ENCODE measurements around the gene BCL2L2. TPM values are rescaled to one million over a fixed set of nuclear protein-coding genes. Genes with fewer than 3 reads are reported as not detected.

The BCL2L2 gene
- total and polyA plus RNA-seq, 2 of the 8 experiments (the other 6 are each of a cell fraction or from before 2014, with no cell fraction given), result 9.3 to 13.8 TPM

DNA sequence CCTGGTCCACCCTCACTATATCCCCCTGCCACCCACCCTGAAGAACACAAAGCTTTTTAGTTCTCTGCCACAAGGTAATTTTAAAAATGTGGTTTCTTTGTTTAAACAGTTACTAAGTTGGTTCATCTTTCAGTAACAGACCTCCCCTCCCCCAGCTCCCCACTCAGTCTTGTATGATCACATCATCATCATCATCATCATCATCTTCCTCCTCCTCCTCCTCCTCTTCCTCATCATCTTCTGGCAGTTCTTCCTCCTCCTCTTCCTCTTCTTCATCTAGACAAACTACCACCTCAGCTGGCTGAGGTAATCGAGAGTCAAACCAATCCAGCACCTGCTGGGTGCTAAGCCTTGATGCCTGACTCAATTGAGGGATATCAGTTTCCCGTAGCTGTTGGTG, 31.2 kb upstream of the BCL2L2 start:
- Histone ChIP-seq H3K18ac (ENCODE audit: extremely low read depth, low read length) (no peak overlapping the region), H3K36me3 (ENCODE audit: control insufficient read depth in 2 of 4, insufficient read depth in 4 of 4, low read length in 3 of 4) (no peaks in the 10 kb centered on the region), H3K27me3 (replicated peaks in 1 of 4; ENCODE audit: control insufficient read depth in 3 of 4, extremely low read depth in 1 of 4, insufficient read depth in 3 of 4, low read length in 3 of 4) (peaks cover 0 to 16% (median 8%) of the 10 kb centered on the region in 4 experiments; a peak in 5 of 7 replicates), H3K4me1 (replicated peaks in 1 of 4; ENCODE audit: control insufficient read depth in 3 of 4, insufficient read depth in 4 of 4, low read length in 3 of 4) (peaks cover 2 to 7% (median 5%) of the 10 kb centered on the region in 4 experiments; a peak in 4 of 7 replicates), H3K27ac (ENCODE audit: low read depth, low read length) (no peak overlapping the region), H2BK15ac (ENCODE audit: low read length) (no peak overlapping the region), H4K91ac (replicated peaks; ENCODE audit: insufficient read length, low read length) (no peak overlapping the region), H3K9me3 (ENCODE audit: insufficient read depth in 2 of 2, low read depth in 1 of 2, low read length in 1 of 2) (no peaks in the 10 kb centered on the region), H3K9ac (replicated peaks in 1 of 4; ENCODE audit: extremely low read depth in 1 of 4, low read depth in 3 of 4, low read length in 3 of 4) (no peak overlapping the region), H2BK20ac (ENCODE audit: low read length) (no peak overlapping the region), H3K4me3 (ENCODE audit: extremely low read depth in 1 of 4, insufficient read depth in 2 of 4, low read depth in 3 of 4, low read length in 4 of 4) (no peak overlapping the region), H3K79me2 (ENCODE audit: control insufficient read depth in 1 of 2, insufficient read depth in 2 of 2, low read length in 2 of 2) (no peaks in the 10 kb centered on the region), H3K56ac (replicated peaks; ENCODE audit: insufficient read length, low read depth, low read length) (no peak overlapping the region), H3K79me1 (ENCODE audit: low read depth, low read length) (no peaks in the 10 kb centered on the region), H3K23ac (ENCODE audit: insufficient read length) (no peak overlapping the region), H2BK12ac (ENCODE audit: low read depth, low read length) (no peak overlapping the region), H4K5ac (ENCODE audit: insufficient read length, low read depth, low read length) (no peak overlapping the region), H3K14ac (ENCODE audit: insufficient read length) (no peak overlapping the region), H3K4me2 (ENCODE audit: insufficient read depth in 1 of 2, low read depth in 2 of 2, low read length in 2 of 2) (no peak overlapping the region), H3K4ac (replicated peaks; ENCODE audit: insufficient read length, low read depth, low read length) (no peak overlapping the region), H3K23me2 (ENCODE audit: low read depth, low read length) (no peaks in the 10 kb centered on the region; the same call in 1 of the 2 replicates), H2BK120ac (replicated peaks; ENCODE audit: low read depth, low read length) (no peak overlapping the region), H2BK5ac (ENCODE audit: low read depth, low read length) (no peak overlapping the region), H2AK5ac (ENCODE audit: low read depth, low read length) (no peak overlapping the region), H4K20me1 (replicated peaks in 1 of 2; ENCODE audit: control insufficient read depth in 1 of 2, insufficient read depth in 2 of 2, low read length in 2 of 2) (peaks cover 0 to 1% of the 10 kb centered on the region in 2 experiments), H4K8ac (ENCODE audit: extremely low read depth, insufficient read depth, low read length) (no peak overlapping the region), H2AFZ (ENCODE audit: low read length) (no peak overlapping the region)
- CTCF ChIA-PET (ENCODE audit: partially characterized antibody), result interaction anchor here (0.8 to 4.9 kb wide), 5 partner anchors 9 to 104 kb away, joined by 3 to 42 read pairs (median 4); no protein-coding TSS in a partner anchor
- POLR2A ChIA-PET (ENCODE audit: partially characterized antibody), result interaction anchor here (2.1 kb wide), 1 partner anchor 11 kb away, joined by 8 read pairs; the partner anchor contains the start of gene HOMEZ
- FAIRE-seq (no peak), DNase-seq (ENCODE audit: low read depth in 1 of 2, low spot score in 2 of 2) (no peak)
- 71% methylated on average over 1 of the region's 2 CpGs; no CpG with 5 or more reads in 1 of the 2 experiments for WGBS, 2 experiments (ENCODE audit: extremely low coverage in 1 of 2, insufficient coverage in 1 of 2, insufficient read length in 1 of 2, insufficient replicate concordance in 2 of 2, low coverage in 1 of 2, low lambda C conversion rate in 2 of 2, missing lambda C conversion rate in 1 of 2)
- TF ChIP-seq TAF1 (IDR thresholded peaks at IDR 0.05; ENCODE audit: low read depth, low read length) (no peak), ZNF274 (IDR thresholded peaks at IDR 0.05; ENCODE audit: borderline replicate concordance, extremely low read depth, low read length) (no peak), TCF12 (IDR thresholded peaks at IDR 0.05; ENCODE audit: low read depth, low read length) (no peak), EGR1 (IDR thresholded peaks at IDR 0.05; ENCODE audit: borderline replicate concordance, low read depth, low read length) (no peak), CBX5 (IDR thresholded peaks at IDR 0.05; ENCODE audit: low read depth, low read length) (no peak), FOSL1 (IDR thresholded peaks at IDR 0.05; ENCODE audit: insufficient read depth, low read depth, low read length) (no peak), KDM1A (IDR thresholded peaks at IDR 0.05; ENCODE audit: borderline replicate concordance, low read length) (no peak), GTF2F1 (IDR thresholded peaks at IDR 0.05; ENCODE audit: borderline replicate concordance, low read depth, low read length) (no peak)
- TF ChIP-seq, protein P1, sequence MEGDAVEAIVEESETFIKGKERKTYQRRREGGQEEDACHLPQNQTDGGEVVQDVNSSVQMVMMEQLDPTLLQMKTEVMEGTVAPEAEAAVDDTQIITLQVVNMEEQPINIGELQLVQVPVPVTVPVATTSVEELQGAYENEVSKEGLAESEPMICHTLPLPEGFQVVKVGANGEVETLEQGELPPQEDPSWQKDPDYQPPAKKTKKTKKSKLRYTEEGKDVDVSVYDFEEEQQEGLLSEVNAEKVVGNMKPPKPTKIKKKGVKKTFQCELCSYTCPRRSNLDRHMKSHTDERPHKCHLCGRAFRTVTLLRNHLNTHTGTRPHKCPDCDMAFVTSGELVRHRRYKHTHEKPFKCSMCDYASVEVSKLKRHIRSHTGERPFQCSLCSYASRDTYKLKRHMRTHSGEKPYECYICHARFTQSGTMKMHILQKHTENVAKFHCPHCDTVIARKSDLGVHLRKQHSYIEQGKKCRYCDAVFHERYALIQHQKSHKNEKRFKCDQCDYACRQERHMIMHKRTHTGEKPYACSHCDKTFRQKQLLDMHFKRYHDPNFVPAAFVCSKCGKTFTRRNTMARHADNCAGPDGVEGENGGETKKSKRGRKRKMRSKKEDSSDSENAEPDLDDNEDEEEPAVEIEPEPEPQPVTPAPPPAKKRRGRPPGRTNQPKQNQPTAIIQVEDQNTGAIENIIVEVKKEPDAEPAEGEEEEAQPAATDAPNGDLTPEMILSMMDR (IDR thresholded peaks at IDR 0.05; ENCODE audit: control extremely low read depth in 1 of 3, insufficient read depth in 1 of 3, low read depth in 1 of 3, low read length in 3 of 3), result no peak
- TF ChIP-seq, protein P2, sequence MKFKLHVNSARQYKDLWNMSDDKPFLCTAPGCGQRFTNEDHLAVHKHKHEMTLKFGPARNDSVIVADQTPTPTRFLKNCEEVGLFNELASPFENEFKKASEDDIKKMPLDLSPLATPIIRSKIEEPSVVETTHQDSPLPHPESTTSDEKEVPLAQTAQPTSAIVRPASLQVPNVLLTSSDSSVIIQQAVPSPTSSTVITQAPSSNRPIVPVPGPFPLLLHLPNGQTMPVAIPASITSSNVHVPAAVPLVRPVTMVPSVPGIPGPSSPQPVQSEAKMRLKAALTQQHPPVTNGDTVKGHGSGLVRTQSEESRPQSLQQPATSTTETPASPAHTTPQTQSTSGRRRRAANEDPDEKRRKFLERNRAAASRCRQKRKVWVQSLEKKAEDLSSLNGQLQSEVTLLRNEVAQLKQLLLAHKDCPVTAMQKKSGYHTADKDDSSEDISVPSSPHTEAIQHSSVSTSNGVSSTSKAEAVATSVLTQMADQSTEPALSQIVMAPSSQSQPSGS (IDR thresholded peaks at IDR 0.05; ENCODE audit: low read length), result no peak

Measured in H1 (cell line).